Fibroblast of villous mesenchyme (primary cell): ENCODE data around the gene AARS2. TPM values are rescaled to one million over a fixed set of nuclear protein-coding genes. Genes with fewer than 3 reads are reported as not detected.

Experiments
- DNase-seq: peaks from one replicate; pipeline ENCODE4 v3.0.0-alpha.2; 2010; ENCODE audit warnings: low read depth
- H3K4me3 ChIP-seq: 2 replicates; pipeline ENCODE4 v1.5.1; 2011; ENCODE audit warnings: low read depth, mild to moderate bottlenecking, low read length
- total RNA-seq: library from RNA; depleted of rRNA; stranded (reverse); fragments of >200 nt; gene quantifications from 2 replicates; pipeline ENCODE4 v1.2.3, GENCODE V29; 2012
- TF ChIP-seq, protein P1 (sequence below): IDR thresholded peaks from 2 replicates; pipeline ENCODE4 v1.5.1; 2012; ENCODE audit warnings: low read depth, mild to moderate bottlenecking, low read length; ENCODE audit not compliant: insufficient read depth

Gene AARS2
- total RNA-seq, 1 donor, result 16.0 TPM

DNA sequence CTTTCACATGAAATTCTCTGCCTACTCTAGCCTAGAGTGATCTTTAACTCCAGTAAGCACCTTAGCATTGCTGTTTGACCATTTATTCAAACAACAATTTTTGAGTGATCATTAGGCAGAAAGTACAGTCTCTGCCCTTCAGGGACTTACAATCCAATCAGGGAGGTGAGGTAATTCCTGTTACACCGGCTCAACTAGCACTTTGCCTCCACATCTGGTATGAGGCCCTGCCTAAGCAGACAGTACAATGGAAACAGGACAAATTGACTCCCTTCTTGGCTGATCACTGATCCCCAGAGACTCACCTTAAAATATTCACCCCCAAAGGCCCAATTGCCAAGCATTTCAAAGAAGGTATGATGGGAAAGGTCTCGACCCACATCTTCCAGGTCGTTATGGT, 1.4 kb downstream of the AARS2 start:
- DNase-seq, result no peak
- H3K4me3 ChIP-seq, result no peak overlapping the region
- TF ChIP-seq, protein P1, sequence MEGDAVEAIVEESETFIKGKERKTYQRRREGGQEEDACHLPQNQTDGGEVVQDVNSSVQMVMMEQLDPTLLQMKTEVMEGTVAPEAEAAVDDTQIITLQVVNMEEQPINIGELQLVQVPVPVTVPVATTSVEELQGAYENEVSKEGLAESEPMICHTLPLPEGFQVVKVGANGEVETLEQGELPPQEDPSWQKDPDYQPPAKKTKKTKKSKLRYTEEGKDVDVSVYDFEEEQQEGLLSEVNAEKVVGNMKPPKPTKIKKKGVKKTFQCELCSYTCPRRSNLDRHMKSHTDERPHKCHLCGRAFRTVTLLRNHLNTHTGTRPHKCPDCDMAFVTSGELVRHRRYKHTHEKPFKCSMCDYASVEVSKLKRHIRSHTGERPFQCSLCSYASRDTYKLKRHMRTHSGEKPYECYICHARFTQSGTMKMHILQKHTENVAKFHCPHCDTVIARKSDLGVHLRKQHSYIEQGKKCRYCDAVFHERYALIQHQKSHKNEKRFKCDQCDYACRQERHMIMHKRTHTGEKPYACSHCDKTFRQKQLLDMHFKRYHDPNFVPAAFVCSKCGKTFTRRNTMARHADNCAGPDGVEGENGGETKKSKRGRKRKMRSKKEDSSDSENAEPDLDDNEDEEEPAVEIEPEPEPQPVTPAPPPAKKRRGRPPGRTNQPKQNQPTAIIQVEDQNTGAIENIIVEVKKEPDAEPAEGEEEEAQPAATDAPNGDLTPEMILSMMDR, result no peak

DNA sequence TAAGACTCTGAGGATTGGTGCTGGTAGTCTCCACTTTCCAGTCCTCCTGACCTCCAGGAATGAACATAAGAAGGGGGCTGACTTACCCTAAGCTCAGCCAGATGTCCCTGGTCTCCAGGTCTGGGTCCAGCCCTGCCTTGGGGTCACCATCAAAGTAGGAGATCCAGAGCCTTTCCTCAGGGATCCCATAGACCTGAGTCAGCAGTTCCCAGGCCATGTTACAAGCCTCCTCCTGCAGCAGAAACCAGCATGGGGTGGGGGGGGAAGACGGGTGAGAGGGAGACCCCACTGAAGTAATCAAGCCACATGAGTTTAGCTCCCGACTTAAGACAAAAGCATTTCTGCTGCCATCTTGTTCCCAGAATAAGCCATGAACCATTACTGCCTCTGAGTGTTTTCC, 1.8 kb downstream of the AARS2 start:
- no peak for DNase-seq

DNA sequence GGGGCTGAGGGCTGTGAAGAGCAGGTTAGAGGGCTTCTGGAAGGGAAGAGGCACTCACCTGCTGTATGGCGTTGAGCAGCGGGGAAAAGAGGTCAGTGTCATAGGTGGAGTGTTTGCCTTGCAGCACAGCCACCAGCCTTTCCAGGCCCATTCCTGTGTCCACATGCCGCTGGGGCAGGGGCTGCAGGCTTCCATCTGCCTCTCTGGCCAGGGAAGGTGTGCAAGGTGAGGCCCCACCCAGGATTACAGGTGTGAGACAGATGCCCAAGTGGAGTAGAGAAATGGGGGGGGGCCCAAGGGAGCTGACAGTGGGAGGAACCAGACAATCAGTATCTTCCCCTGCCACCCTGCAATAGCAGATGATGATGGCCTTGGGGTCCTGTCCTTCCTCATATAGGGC, 2.9 kb downstream of the AARS2 start:
- no peak overlapping the region for H3K4me3 ChIP-seq
- DNase-seq, result no peak
- TF ChIP-seq, protein P1, result no peak

More for the DNA sequence above, 1.8 kb downstream of the AARS2 start:
- TF ChIP-seq, protein P1, result no peak
- H3K4me3 ChIP-seq, result no peak overlapping the region

DNA sequence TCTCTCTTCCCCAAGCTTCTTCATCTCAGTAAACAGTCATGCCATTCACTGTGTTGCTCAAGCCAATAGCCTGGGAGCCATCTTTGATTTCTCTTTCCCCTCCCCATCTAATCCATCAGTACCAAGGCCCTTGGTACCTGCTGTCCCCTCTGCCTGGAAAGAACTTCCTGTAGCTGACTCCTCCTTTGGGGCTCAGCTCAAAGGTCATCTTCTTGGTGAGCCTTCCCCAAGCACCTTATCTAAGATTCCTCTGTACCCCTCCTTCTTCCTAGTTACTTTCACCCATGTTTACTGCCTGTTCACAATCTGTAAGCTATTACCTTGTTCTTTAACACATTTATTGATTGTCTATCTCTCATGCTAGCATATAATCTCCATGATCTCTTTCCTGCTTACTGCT, 3.5 kb downstream of the AARS2 start:
- DNase-seq, result no peak
- TF ChIP-seq, protein P1, result no peak
- no peak overlapping the region for H3K4me3 ChIP-seq

DNA sequence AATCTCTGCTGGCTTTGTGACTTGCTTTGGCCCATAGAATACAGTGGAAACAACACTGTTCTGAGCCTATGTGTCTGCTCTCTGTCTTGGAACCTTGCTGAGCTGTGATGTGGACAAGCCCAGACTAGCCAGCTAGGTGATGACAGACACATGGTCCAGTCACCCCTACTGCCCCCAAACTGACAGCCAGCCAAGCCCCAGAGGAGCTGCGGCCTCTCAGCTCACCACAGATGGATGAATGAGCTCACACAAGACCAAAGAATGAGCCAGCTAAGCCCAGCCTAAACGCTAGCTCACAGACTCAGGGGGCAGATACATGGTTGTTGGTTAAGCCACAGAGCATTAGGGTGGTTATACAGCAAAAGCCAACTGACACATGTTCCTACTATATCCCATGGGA, 4.1 kb downstream of the AARS2 start:
- H3K4me3 ChIP-seq, result no peak overlapping the region
- TF ChIP-seq, protein P1, result no peak
- no peak for DNase-seq

DNA sequence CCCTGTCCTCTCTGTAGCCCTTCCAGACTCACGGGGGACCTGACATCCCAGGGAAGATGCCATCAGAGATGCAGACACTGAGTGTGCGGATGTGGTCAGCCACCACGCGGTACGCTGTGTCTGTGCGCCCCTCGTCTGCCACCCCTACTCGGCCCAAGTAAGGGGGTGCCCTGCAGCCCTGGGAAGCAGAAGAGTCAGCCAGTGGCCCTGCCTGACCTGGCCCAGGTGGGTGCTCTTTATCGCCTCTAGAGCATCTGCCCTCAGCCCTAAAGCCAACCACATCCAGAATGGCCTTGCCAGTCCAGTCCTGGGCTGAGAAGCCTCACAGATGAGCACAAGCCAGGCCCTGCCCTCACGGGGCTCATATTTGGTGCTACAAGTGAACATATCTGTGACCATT, 5.9 kb downstream of the AARS2 start:
- TF ChIP-seq, protein P1, result no peak
- DNase-seq, result no peak
- H3K4me3 ChIP-seq, result no peak overlapping the region

DNA sequence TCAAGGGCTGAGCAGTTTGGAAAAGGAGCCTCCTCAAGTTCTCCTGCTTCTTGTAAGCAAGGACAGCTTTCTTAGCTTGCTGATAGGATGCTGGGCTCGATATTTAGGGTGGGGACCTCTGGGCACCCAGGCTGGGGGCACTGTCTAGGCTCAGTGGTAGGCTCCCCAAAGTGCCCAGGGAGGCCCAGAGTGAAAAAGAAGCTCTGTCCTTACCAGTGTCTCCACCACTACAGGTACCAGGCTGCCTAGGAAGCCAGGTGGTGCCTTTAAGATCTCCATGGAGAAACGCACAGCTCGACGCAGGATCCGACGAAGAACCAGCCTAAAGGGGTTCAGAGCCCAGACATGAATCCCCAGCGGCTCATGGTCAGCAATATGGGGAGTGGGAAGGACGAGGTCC, 6.4 kb downstream of the AARS2 start:
- TF ChIP-seq, protein P1, result no peak
- no peak overlapping the region for H3K4me3 ChIP-seq
- no peak for DNase-seq
